A549 (cell line): ENCODE results near the gene NAALADL1. TPM values are rescaled to one million over a fixed set of nuclear protein-coding genes. Genes with fewer than 3 reads are reported as not detected.
A peak's percentile ranks its signal among the peaks of the same experiment; 100 is the strongest.

Source experiments
- ATAC-seq, 2 experiments: fragments of 200-7000 bp in 1 of 2; fragments of >200 bp in 1 of 2; cut with Nextera tagmentation in 1 of 2; cut with Tn5 transposase in 1 of 2; 3 replicates each; pipeline versions ENCODE4 v1.8.0 to v1.9.1; 2018 to 2020; ENCODE audit warnings: mild to moderate bottlenecking in 1 of 2, moderate library complexity in 1 of 2
- CTCF ChIA-PET: fragments of 300-600 bp; sonication (Branson Sonifier 250); formaldehyde crosslinking; extraction: SDS; loops from one replicate; lab custom pipeline; 2021; ENCODE audit warnings: antibody characterized with exemption, inconsistent platforms; lab: Yijun Ruan, JAX
- POLR2A ChIA-PET: fragments of 350-600 bp; formaldehyde crosslinking; extraction: SDS; loops from one replicate; lab custom pipeline; 2021; ENCODE audit warnings: antibody characterized with exemption, inconsistent platforms; lab: Yijun Ruan, JAX
- DNase-seq, 2 experiments: peaks; one replicate each; pipeline versions ENCODE4 v3.0.0 to v3.0.0-alpha.2; 2011 to 2016; ENCODE audit warnings: low read depth in 1 of 2, low spot score in 1 of 2
- FAIRE-seq: peaks from 2 replicates; lab custom pipeline; 2011; peaks lifted over from hg19 to GRCh38; lab: Jason Lieb, UNC
- H3K27ac ChIP-seq, 2 experiments: fragments of >200 bp; sonication (Bioruptor Twin); formaldehyde crosslinking; 3 replicates each; pipeline ENCODE4 v1.5.1; 2016 to 2017
- H3K4me1 ChIP-seq: fragments of >200 bp; sonication (Bioruptor Twin); formaldehyde crosslinking; 3 replicates; pipeline ENCODE4 v1.6.1; 2016
- H3K4me2 ChIP-seq: fragments of >200 bp; sonication (Bioruptor Twin); formaldehyde crosslinking; 3 replicates; pipeline ENCODE4 v1.6.1; 2016
- H3K4me3 ChIP-seq: fragments of >200 bp; sonication (Bioruptor Twin); formaldehyde crosslinking; 3 replicates; pipeline ENCODE4 v1.5.1; 2016
- H3K9me3 ChIP-seq: fragments of >200 bp; sonication (Bioruptor Twin); formaldehyde crosslinking; 3 replicates; pipeline ENCODE4 v1.6.1; 2016
- CBX2 ChIP-seq: fragments of 200-600 bp; sonication (generic); IDR thresholded peaks from 2 replicates; pipeline ENCODE4 v1.6.1; 2016; ENCODE audit warnings: low read depth, mild to moderate bottlenecking, borderline replicate concordance
- CBX8 ChIP-seq: fragments of 200-600 bp; sonication (generic); IDR thresholded peaks from 2 replicates; pipeline ENCODE4 v1.6.1; 2016
- ELK1 ChIP-seq: fragments of 150-350 bp; IDR thresholded peaks from 2 replicates; pipeline ENCODE4 v1.6.1; 2014; ENCODE audit warnings: low read depth, mild to moderate bottlenecking, low read length
- FOSL2 ChIP-seq, 2 experiments: fragments of 450-650 bp in 1 of 2; fragments of >200 bp in 1 of 2; sonication (Bioruptor Twin) in 1 of 2; formaldehyde crosslinking; IDR thresholded peaks; 2 replicates each; pipeline versions ENCODE4 v1.5.0 to v1.6.1; 2016 to 2020; ENCODE audit warnings: mild to moderate bottlenecking in 1 of 2, moderate library complexity in 1 of 2
- FOXS1 ChIP-seq: fragments of 250-450 bp; sonication (Bioruptor Pico); IDR thresholded peaks from 2 replicates; pipeline ENCODE4 v1.5.0; 2020; ENCODE audit warnings: mild to moderate bottlenecking, moderate library complexity
- HDAC2 ChIP-seq: fragments of 200-600 bp; sonication (generic); IDR thresholded peaks from 2 replicates; pipeline ENCODE4 v1.6.1; 2016
- HEYL ChIP-seq: fragments of 250-450 bp; sonication (Bioruptor Pico); IDR thresholded peaks from 2 replicates; pipeline ENCODE4 v1.8.0; 2021; ENCODE audit warnings: mild to moderate bottlenecking, moderate library complexity
- JUNB ChIP-seq: fragments of >200 bp; sonication (Bioruptor Twin); formaldehyde crosslinking; IDR thresholded peaks from 2 replicates; pipeline ENCODE4 v1.6.1; 2016
- NFE2L2 ChIP-seq: fragments of 150-350 bp; conservative IDR thresholded peaks from 2 replicates; pipeline ENCODE4 v1.6.1; 2014; ENCODE audit warnings: low read length
- NPAS2 ChIP-seq: fragments of 250-450 bp; sonication (Bioruptor Pico); IDR thresholded peaks from 2 replicates; pipeline ENCODE4 v1.8.0; 2022; ENCODE audit warnings: mild to moderate bottlenecking, moderate library complexity, borderline replicate concordance
- POLR2AphosphoS2 ChIP-seq: conservative IDR thresholded peaks from 2 replicates; pipeline ENCODE4 v1.6.1; 2012; ENCODE audit warnings: low read length, improper control_type of control experiment, inconsistent platforms
- RAD21 ChIP-seq, 2 experiments: fragments of >200 bp in 1 of 2; sonication (Bioruptor Twin) in 1 of 2; formaldehyde crosslinking in 1 of 2; IDR thresholded peaks in 1 of 2; conservative IDR thresholded peaks in 1 of 2; 2 replicates in 1 of 2; 3 replicates in 1 of 2; pipeline ENCODE4 v1.6.1; 2012 to 2018; ENCODE audit warnings: inconsistent platforms in 1 of 2
- RARB ChIP-seq: fragments of 250-450 bp; sonication (Bioruptor Pico); IDR thresholded peaks from 2 replicates; pipeline ENCODE4 v1.8.0; 2021; ENCODE audit warnings: mild to moderate bottlenecking, moderate library complexity
- RCOR1 ChIP-seq: fragments of 150-350 bp; IDR thresholded peaks from 2 replicates; pipeline ENCODE4 v1.6.1; 2014; ENCODE audit warnings: antibody characterized with exemption, low read length, low read depth
- TP53 ChIP-seq: fragments of 250-450 bp; sonication (Bioruptor Pico); IDR thresholded peaks from 2 replicates; pipeline ENCODE4 v1.5.0; 2021; ENCODE audit warnings: mild to moderate bottlenecking, moderate library complexity
- ZC3H11A ChIP-seq: fragments of 450-650 bp; IDR thresholded peaks from 2 replicates; pipeline ENCODE4 v1.6.1; 2014; ENCODE audit warnings: antibody characterized with exemption, mild to moderate bottlenecking
- ZFP36 ChIP-seq: fragments of 450-650 bp; IDR thresholded peaks from 2 replicates; pipeline ENCODE4 v1.6.1; 2014; ENCODE audit warnings: borderline replicate concordance; ENCODE audit not compliant: partially characterized antibody
- WGBS: methylation state at CpG from one replicate; pipeline ENCODE4 v1.1.6; 2017; ENCODE audit errors: missing lambda C conversion rate; 5-methylcytosine and 5-hydroxymethylcytosine counted together
- polyA plus RNA-seq, 4 experiments: library from polyadenylated mRNA; depleted of rRNA in 3 of 4; stranded (reverse); fragments of >200 nt; fragmentation: RNase III in 1 of 4; extraction: RNeasy Plus Mini Kit Qiagen cat#74134 plus additional on column Dnase treatment in 1 of 4; gene quantifications; 2 replicates in 3 of 4; 3 replicates in 1 of 4; pipeline ENCODE4 v1.2.3, GENCODE V29; 2011 to 2017
- TF ChIP-seq, protein P1 (sequence below): fragments of >200 bp; sonication (Bioruptor Twin); formaldehyde crosslinking; IDR thresholded peaks from 3 replicates; pipeline ENCODE4 v1.6.1; 2016
- TF ChIP-seq, protein P2 (sequence below): IDR thresholded peaks from 2 replicates; pipeline ENCODE4 v1.6.1; 2012

The NAALADL1 gene
- polyA plus RNA-seq, 2 of the 4 experiments (the other 2 are of a cell fraction) = not detected

DNA sequence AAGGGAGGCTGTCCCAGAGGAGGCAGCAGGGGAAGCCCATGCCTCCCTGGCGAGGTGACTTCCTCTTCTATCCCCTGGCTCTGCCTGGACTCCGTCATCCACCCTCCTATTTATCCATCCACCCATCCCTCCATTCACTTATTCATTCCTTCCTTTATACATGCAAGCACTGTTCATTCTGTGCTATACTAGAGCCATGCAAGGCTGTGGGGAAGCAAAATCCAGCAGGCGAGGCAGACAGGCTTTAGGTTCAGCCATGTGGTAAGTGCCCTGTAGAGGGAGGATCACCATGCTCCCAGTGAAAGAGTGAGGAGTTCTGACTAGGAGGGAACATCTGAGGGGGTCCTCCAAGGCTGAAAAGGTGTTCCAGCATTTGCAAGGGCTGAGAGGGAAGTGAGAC, 1.2 kb upstream of the NAALADL1 start:
- ATAC-seq = peak; percentile 16 to 48; a peak in 2 of 6 replicates
- FAIRE-seq = no peak
- DNase-seq = no peak
- Histone ChIP-seq H3K9me3 (no peaks in the 10 kb centered on the region), H3K4me1 (no peaks in the 10 kb centered on the region), H3K4me2 (no peak overlapping the region), H3K4me3 (no peak overlapping the region), H3K27ac (no peak overlapping the region)
- 47% methylated on average over 3 of the region's 3 CpGs for WGBS
- TF ChIP-seq JUNB = no peak
- TF ChIP-seq CBX2 = no peak
- ChIA-PET POLR2A (no interaction called here), CTCF (interaction anchor here (0.7 to 2.3 kb wide), 5 partner anchors 12 to 47 kb away, joined by 3 to 10 read pairs (median 4); no protein-coding TSS in a partner anchor)

GRCh38 chr11:65058012-65058411, 341 bp downstream of the NAALADL1 start:
- POLR2A ChIA-PET = no interaction called here
- Histone ChIP-seq H3K9me3 (no peaks in the 10 kb centered on the region), H3K4me3 (no peak overlapping the region), H3K4me1 (no peaks in the 10 kb centered on the region), H3K4me2 (no peak overlapping the region), H3K27ac (no peak overlapping the region)
- ATAC-seq (no peak), FAIRE-seq (no peak), DNase-seq (no peak)
- TF ChIP-seq CBX8 = no peak
- TF ChIP-seq, protein P1, sequence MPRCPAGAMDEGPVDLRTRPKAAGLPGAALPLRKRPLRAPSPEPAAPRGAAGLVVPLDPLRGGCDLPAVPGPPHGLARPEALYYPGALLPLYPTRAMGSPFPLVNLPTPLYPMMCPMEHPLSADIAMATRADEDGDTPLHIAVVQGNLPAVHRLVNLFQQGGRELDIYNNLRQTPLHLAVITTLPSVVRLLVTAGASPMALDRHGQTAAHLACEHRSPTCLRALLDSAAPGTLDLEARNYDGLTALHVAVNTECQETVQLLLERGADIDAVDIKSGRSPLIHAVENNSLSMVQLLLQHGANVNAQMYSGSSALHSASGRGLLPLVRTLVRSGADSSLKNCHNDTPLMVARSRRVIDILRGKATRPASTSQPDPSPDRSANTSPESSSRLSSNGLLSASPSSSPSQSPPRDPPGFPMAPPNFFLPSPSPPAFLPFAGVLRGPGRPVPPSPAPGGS = no peak
- TF ChIP-seq, protein P2, sequence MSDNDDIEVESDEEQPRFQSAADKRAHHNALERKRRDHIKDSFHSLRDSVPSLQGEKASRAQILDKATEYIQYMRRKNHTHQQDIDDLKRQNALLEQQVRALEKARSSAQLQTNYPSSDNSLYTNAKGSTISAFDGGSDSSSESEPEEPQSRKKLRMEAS = no peak
- TF ChIP-seq POLR2AphosphoS2 = no peak
- no peak for TF ChIP-seq NPAS2
- no peak for TF ChIP-seq CBX2
- TF ChIP-seq HEYL (CRISPR knock-in tag) = no peak
- no peak for TF ChIP-seq HDAC2
- no peak for TF ChIP-seq NFE2L2
- TF ChIP-seq RCOR1 = no peak
- no peak for TF ChIP-seq ZC3H11A
- no peak for TF ChIP-seq FOXS1 (CRISPR knock-in tag)
- TF ChIP-seq TP53 (CRISPR knock-in tag) = no peak
- no peak for TF ChIP-seq RAD21 (conservative IDR thresholded peaks at IDR 0.05 in 1 of 2, IDR thresholded peaks at IDR 0.05 in 1 of 2)
- no peak for TF ChIP-seq ELK1
- TF ChIP-seq FOSL2 (IDR thresholded peaks at IDR 0.05) = no peak
- TF ChIP-seq FOSL2 (CRISPR knock-in tag; IDR thresholded peaks at IDR 0.05) = no peak
- WGBS = 69% methylated on average over 11 of the region's 13 CpGs
- CTCF ChIA-PET = interaction anchor here (1.3 to 2.3 kb wide), 6 partner anchors 10 to 33 kb away, joined by 3 to 10 read pairs (median 4); partner anchors contain the start of gene SNX15

- no peak for DNase-seq
- ChIA-PET CTCF (interaction anchor here (0.9 to 2.3 kb wide), 7 partner anchors 9 to 43 kb away, joined by 3 to 10 read pairs (median 3); partner anchors contain the start of genes ARL2 and SNX15), POLR2A (no interaction called here)
- ATAC-seq = no peak
- no peak overlapping the region for H3K4me2 ChIP-seq
- no peak for FAIRE-seq
- no peak overlapping the region for H3K27ac ChIP-seq
- H3K9me3 ChIP-seq = no peaks in the 10 kb centered on the region
- no peak for TF ChIP-seq RARB (CRISPR knock-in tag)
- no peak for TF ChIP-seq ZFP36
- no peak for TF ChIP-seq NPAS2
- WGBS = 88% methylated on average over 7 of the region's 7 CpGs
- no peaks in the 10 kb centered on the region for H3K4me1 ChIP-seq
- no peak overlapping the region for H3K4me3 ChIP-seq
Observed at GRCh38 chr11:65057526-65057925, 827 bp downstream of the NAALADL1 start.
